Epithelial cell of proximal tubule (primary cell): Measurements from ENCODE around the gene LILRB5. TPM values are rescaled to one million over a fixed set of nuclear protein-coding genes. Genes with fewer than 3 reads are reported as not detected.
"Not testable (repeated sequence)": the region's sequence is repeated elsewhere in the genome, so short reads cannot be mapped to it uniquely, and the experiment has no call there.

Experiments used
- DNase-seq: peaks from one replicate; pipeline ENCODE4 v3.0.0-alpha.2; 2011; ENCODE audit warnings: low read depth
- H3K4me3 ChIP-seq: 2 replicates; pipeline ENCODE4 v1.5.1; 2011; ENCODE audit warnings: low read depth, mild to moderate bottlenecking, low read length
- CTCF ChIP-seq: conservative IDR thresholded peaks from 2 replicates; pipeline ENCODE4 v1.5.1; 2012; ENCODE audit warnings: low read depth, mild to moderate bottlenecking, low read length
- total RNA-seq: library from RNA; depleted of rRNA; stranded (reverse); fragments of >200 nt; gene quantifications from 2 replicates; pipeline ENCODE4 v1.2.3, GENCODE V29; 2015

The LILRB5 gene
- total RNA-seq, 1 donor from 2014 or later, result not detected

- no peak for DNase-seq
- no peak for TF ChIP-seq CTCF
- no peak overlapping the region for H3K4me3 ChIP-seq
Measured at GRCh38 chr19:54245936-54246335, 11.1 kb downstream of the LILRB5 start.

GRCh38 chr19:54243809-54244208 is 13.3 kb downstream of the LILRB5 start:
- not testable (repeated sequence) for DNase-seq, H3K4me3 ChIP-seq

- not testable (repeated sequence) for H3K4me3 ChIP-seq, DNase-seq
Measured at GRCh38 chr19:54242646-54243045, 14.4 kb downstream of the LILRB5 start, which contains the start of gene LILRA6. Gene LILRA6 (minus strand): TSS chr19:54242790.

GRCh38 chr19:54242234-54242633 is 14.8 kb downstream of the LILRB5 start:
- DNase-seq, H3K4me3 ChIP-seq: not testable (repeated sequence)

GRCh38 chr19:54240372-54241336 is 16.4 kb downstream of the LILRB5 start:
- not testable (repeated sequence) for H3K4me3 ChIP-seq, DNase-seq

GRCh38 chr19:54239491-54240371 is 17.3 kb downstream of the LILRB5 start:
- DNase-seq, result not testable (repeated sequence)

GRCh38 chr19:54233941-54234340 is 23.1 kb downstream of the LILRB5 start:
- DNase-seq, result no peak
- no peak for TF ChIP-seq CTCF
- H3K4me3 ChIP-seq, result no peak overlapping the region

More at GRCh38 chr19:54239491-54240371, 17.3 kb downstream of the LILRB5 start:
- H3K4me3 ChIP-seq, result not testable (repeated sequence)

- H3K4me3 ChIP-seq, result no peak overlapping the region
- DNase-seq, result no peak
- peak; percentile 98 for TF ChIP-seq CTCF
Measured at GRCh38 chr19:54231077-54231931, 25.8 kb downstream of the LILRB5 start.

- DNase-seq, result no peak
- H3K4me3 ChIP-seq, result no peak overlapping the region
- TF ChIP-seq CTCF, result no peak
Measured at GRCh38 chr19:54230031-54230430, 27.0 kb downstream of the LILRB5 start.
